SK-N-MC (cell line): ENCODE data around the gene EEF2K.
"Not testable (repeated sequence)": the region's sequence is repeated elsewhere in the genome, so short reads cannot be mapped to it uniquely, and the experiment has no call there.

Experiments used
- DNase-seq: peaks from one replicate; pipeline ENCODE4 v3.0.0-alpha.2; 2011; ENCODE audit warnings: low read depth, low spot score
- H3K27ac ChIP-seq: fragments of 200-600 bp; sonication (generic); 2 replicates; pipeline ENCODE4 v1.5.1; 2016; ENCODE audit warnings: mixed run types
- H3K36me3 ChIP-seq: fragments of 200-600 bp; sonication (generic); 2 replicates; pipeline ENCODE4 v1.6.1; 2017; ENCODE audit warnings: antibody characterized with exemption, low read length, mixed read lengths; ENCODE audit not compliant: insufficient read depth
- H3K4me3 ChIP-seq: fragments of 200-600 bp; sonication (generic); 2 replicates; pipeline ENCODE4 v1.5.1; 2016
- H3K9ac ChIP-seq: fragments of 200-600 bp; sonication (generic); 2 replicates; pipeline ENCODE4 v1.8.0; 2017; ENCODE audit warnings: mixed run types, mixed read lengths; ENCODE audit not compliant: insufficient read length
- H3K9me3 ChIP-seq: fragments of 200-600 bp; sonication (generic); 2 replicates; pipeline ENCODE4 v1.6.1; 2017; ENCODE audit warnings: low read depth, mild to moderate bottlenecking, antibody characterized with exemption, low read length, moderate library complexity, mixed read lengths
- EZH2 ChIP-seq: fragments of 200-600 bp; sonication (generic); IDR thresholded peaks from one replicate; pipeline ENCODE4 v1.6.1; 2017; ENCODE audit warnings: antibody characterized with exemption
- FOXP2 ChIP-seq: optimal IDR thresholded peaks from 2 replicates; pipeline ENCODE3; 2011; ENCODE audit warnings: mild to moderate bottlenecking, moderate library complexity; ENCODE audit not compliant: insufficient read depth; ENCODE audit errors: extremely low read length, control extremely low read depth
- POLR2AphosphoS5 ChIP-seq: IDR thresholded peaks from 2 replicates; pipeline ENCODE4 v1.6.1; 2012; ENCODE audit warnings: mild to moderate bottlenecking, low read depth, low read length, borderline replicate concordance

Gene EEF2K

DNA sequence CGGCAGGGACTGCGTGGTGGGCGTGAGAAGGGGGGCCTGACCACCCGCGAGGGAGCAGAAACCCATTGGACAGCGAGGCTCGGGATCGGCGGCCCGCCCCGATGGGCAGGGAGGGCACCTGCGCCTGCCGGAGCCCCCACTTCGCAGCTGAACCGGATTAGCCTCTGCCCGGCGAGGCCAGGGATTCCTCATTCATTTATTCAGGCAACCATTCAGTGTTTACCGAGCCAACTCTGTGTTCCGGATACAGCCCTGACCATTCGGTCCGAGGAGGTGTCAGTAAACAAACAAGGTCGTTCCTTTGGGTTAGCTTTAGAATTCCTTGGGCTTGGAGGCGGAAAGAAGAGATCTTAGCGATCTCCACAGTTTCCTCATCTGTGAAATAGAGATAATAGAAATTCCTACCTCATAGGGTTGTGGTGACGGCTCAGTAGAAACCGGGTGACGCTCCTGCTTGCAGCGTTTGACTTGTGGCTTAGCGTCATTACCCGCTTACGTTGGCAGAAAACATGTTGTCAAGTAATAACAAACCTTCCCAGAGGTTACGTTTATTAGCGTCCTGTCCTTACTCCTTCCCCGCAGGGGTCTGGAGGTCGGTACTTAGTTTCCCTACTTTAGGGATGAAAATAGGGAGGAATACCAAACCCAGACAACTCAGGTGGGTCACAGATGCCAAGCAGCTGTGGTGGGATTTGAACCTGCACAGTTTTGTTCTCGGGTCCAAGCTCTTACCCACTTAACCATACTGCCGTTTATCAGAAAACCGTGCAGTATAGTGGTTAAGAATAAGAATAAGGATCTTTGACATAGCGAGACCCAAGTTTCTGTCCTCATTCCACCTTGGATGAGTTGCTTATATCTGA lies 92.0 kb downstream of the EEF2K start:
- DNase-seq = peak; percentile 87
- Histone ChIP-seq H3K9me3 (no peaks in the 10 kb centered on the region), H3K4me3 (peak overlapping the region; percentile 85), H3K9ac (peak overlapping the region; percentile 95), H3K36me3 (peaks cover 7% of the 10 kb centered on the region; the same call in 1 of the 2 replicates), H3K27ac (peak overlapping the region; percentile 85)
- TF ChIP-seq FOXP2 (no peak), POLR2AphosphoS5 (peak; percentile 97)

GRCh38 chr16:22299036-22299435 lies 93.0 kb downstream of the EEF2K start:
- Histone ChIP-seq H3K36me3 (peaks cover 12% of the 10 kb centered on the region; the same call in 1 of the 2 replicates), H3K9me3 (no peaks in the 10 kb centered on the region), H3K9ac (no peak overlapping the region), H3K27ac (0 out of 2 replicates have a peak overlapping the region, but pooled peaks have one; percentile 85), H3K4me3 (peak overlapping the region; percentile 85; the same call in 1 of the 2 replicates)
- no peak for TF ChIP-seq POLR2AphosphoS5
- no peak for TF ChIP-seq FOXP2
- no peak for TF ChIP-seq EZH2
- DNase-seq = no peak

GRCh38 chr16:22300427-22301071 lies 94.5 kb downstream of the EEF2K start:
- H3K9me3 ChIP-seq = no peaks in the 10 kb centered on the region
- DNase-seq = no peak
- peaks cover 27% of the 10 kb centered on the region; the same call in 1 of the 2 replicates for H3K36me3 ChIP-seq
- no peak overlapping the region for H3K9ac ChIP-seq
- no peak overlapping the region for H3K27ac ChIP-seq
- H3K4me3 ChIP-seq = no peak overlapping the region
- TF ChIP-seq FOXP2 (no peak), POLR2AphosphoS5 (no peak), EZH2 (no peak)

DNA sequence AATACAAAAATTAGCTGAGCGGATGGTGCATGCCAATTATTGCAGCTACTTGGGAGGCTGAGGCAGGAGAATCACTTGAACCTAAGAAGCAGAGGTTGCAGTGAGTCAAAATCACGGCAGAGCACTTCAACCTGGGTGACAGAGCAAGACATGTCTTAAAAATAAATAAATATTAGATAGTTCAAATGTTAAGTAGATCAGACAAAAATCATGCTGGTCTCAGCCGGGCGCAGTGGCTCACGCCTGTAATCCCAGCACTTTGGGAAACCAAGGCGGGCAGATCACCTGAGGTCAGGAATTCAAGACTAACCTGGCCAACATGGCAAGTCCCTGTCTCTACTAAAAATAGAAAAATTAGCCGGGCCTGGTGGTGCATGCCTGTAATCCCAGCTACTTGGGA lies 95.3 kb downstream of the EEF2K start:
- H3K4me3 ChIP-seq, H3K9me3 ChIP-seq, H3K9ac ChIP-seq, H3K27ac ChIP-seq, DNase-seq: not testable (repeated sequence)
- peaks cover 35% of the 10 kb centered on the region; the same call in 1 of the 2 replicates for H3K36me3 ChIP-seq

DNA sequence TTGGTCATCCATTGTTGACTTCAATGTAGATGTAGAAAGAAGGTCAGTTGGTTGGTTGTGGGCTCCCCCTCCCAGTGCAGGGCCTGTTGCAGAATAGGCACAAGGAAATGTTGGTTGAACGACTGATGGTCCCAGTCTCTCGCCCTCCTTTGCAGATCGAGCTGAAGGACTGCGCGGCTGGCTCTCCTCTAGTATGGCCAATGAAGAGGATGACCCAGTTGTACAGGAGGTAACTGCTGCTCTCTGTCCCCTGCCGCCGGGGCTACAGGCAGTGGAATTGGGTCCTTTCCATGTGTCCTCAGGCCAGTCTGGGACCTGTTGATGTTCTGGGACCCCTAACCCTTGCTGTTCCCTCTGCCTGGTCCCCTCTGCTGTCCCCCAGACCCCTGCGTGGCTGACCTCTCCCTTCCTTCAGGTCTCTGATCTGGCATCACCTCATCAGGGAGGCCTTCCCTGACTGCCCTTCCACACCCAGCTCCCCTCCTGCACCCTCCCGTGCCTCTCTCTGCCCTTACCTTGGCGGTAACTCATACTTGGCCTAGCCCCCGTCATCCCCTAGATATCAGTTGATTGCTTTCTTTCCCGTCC lies 96.8 kb downstream of the EEF2K start:
- Histone ChIP-seq H3K4me3 (no peak overlapping the region), H3K27ac (no peak overlapping the region), H3K9ac (no peak overlapping the region), H3K36me3 (peaks cover 49% of the 10 kb centered on the region; the same call in 1 of the 2 replicates), H3K9me3 (no peaks in the 10 kb centered on the region)
- DNase-seq = no peak
- TF ChIP-seq EZH2 (no peak), FOXP2 (no peak), POLR2AphosphoS5 (no peak)

GRCh38 chr16:22304411-22304810 lies 98.3 kb downstream of the EEF2K start:
- H3K9ac ChIP-seq = no peak overlapping the region
- H3K4me3 ChIP-seq = no peak overlapping the region
- no peak for DNase-seq
- no peaks in the 10 kb centered on the region for H3K9me3 ChIP-seq
- H3K27ac ChIP-seq = no peak overlapping the region
- no peak for TF ChIP-seq FOXP2
- no peak for TF ChIP-seq POLR2AphosphoS5
- TF ChIP-seq EZH2 = no peak
- peaks cover 64% of the 10 kb centered on the region; the same call in 1 of the 2 replicates for H3K36me3 ChIP-seq

- Histone ChIP-seq H3K36me3 (peaks cover 76% of the 10 kb centered on the region; the same call in 1 of the 2 replicates), H3K9ac (no peak overlapping the region)
Observed at GRCh38 chr16:22306788-22307187, 100.7 kb downstream of the EEF2K start.

DNA sequence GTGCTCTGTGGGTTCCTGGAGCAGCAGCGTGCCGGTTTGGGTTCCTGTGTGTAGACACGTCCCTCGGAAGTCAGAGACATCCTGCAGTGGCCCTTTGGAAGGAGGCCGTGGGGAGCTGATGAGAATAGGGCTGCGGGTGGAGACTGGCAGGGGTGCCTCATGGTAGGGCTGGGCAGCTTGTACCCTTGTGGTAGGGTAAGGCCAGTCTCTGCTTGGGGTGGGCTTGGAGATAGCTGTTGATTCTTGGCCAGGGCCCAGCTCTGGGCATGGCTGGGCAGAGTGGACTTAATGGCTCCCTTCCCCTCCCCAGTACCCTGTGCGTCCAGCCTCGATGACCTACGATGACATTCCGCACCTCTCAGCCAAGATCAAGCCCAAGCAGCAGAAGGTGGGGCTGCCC lies 101.8 kb downstream of the EEF2K start:
- Histone ChIP-seq H3K9me3 (no peaks in the 10 kb centered on the region), H3K9ac (no peak overlapping the region), H3K27ac (no peak overlapping the region), H3K4me3 (no peak overlapping the region), H3K36me3 (peaks cover 74% of the 10 kb centered on the region; the same call in 1 of the 2 replicates)
- DNase-seq = no peak
- TF ChIP-seq POLR2AphosphoS5 (no peak), EZH2 (no peak), FOXP2 (no peak)

More at GRCh38 chr16:22306788-22307187, 100.7 kb downstream of the EEF2K start:
- TF ChIP-seq FOXP2 (no peak), EZH2 (no peak), POLR2AphosphoS5 (no peak)
- no peaks in the 10 kb centered on the region for H3K9me3 ChIP-seq
- no peak overlapping the region for H3K4me3 ChIP-seq
- H3K27ac ChIP-seq = no peak overlapping the region
- DNase-seq = no peak
